Pancreas (tissue), 10 donors: ENCODE measurements around the gene THBS3. TPM values are rescaled to one million over a fixed set of nuclear protein-coding genes. Genes with fewer than 3 reads are reported as not detected.
"Not testable (repeated sequence)": the region's sequence is repeated elsewhere in the genome, so short reads cannot be mapped to it uniquely, and the experiment has no call there.

Source experiments
- ATAC-seq, 4 donors: fragments of 200-7000 bp; cut with Tn5 transposase; one replicate each; pipeline versions ENCODE4 v1.8.0 to v1.9.1; 2020; ENCODE audit warnings: mild to moderate bottlenecking in 4 of 4, moderate library complexity in 4 of 4
- DNase-seq, 6 donors: peaks; one replicate each; pipeline ENCODE4 v3.0.0-alpha.2; 2020
- FAIRE-seq: peaks from 2 replicates; lab custom pipeline; 2012; peaks lifted over from hg19 to GRCh38; lab: Jason Lieb, UNC
- H3K27ac ChIP-seq, 4 donors: fragments of 200-600 bp; sonication (generic); 1 replicate in 3 of 4; 2 replicates in 1 of 4; pipeline versions ENCODE4 v1.5.0 to v1.8.0; 2020
- H3K27me3 ChIP-seq, 4 donors: fragments of 200-600 bp; one replicate each; pipeline ENCODE4 v1.8.0; 2021
- H3K36me3 ChIP-seq, 3 donors: fragments of 200-600 bp; sonication (generic) in 1 of 3; one replicate each; pipeline versions ENCODE4 v1.5.0 to v1.8.0; 2020 to 2021
- H3K4me1 ChIP-seq, 3 donors: fragments of 200-600 bp; one replicate each; pipeline ENCODE4 v1.8.0; 2021
- H3K4me3 ChIP-seq, 4 donors: fragments of 200-600 bp; sonication (generic) in 2 of 4; one replicate each; pipeline versions ENCODE4 v1.5.0 to v1.8.0; 2020 to 2021
- H3K9me3 ChIP-seq, 4 donors: fragments of 200-600 bp; one replicate each; pipeline ENCODE4 v1.8.0; 2021
- CTCF ChIP-seq, 4 donors: fragments of 200-600 bp; sonication (generic) in 3 of 4; IDR thresholded peaks; one replicate each; pipeline versions ENCODE4 v1.5.0 to v1.8.0; 2021; ENCODE audit warnings: antibody characterized with exemption in 4 of 4
- WGBS, 2 donors: extraction: QIAGEN DNeasy Blood & Tissue Kit; methylation state at CpG; one replicate each; pipeline ENCODE4 v1.1.7; 2013; 5-methylcytosine and 5-hydroxymethylcytosine counted together
- intact Hi-C, 3 donors: fragments of 100-400 bp; cut with DNase I; formaldehyde crosslinking; loops; one replicate each; pipeline versions ENCODE4 v1.11.1 to v1.14.2; 2022
- polyA plus RNA-seq, 2 donors: library from polyadenylated mRNA; stranded (reverse); fragments of 200-250 nt; gene quantifications; one replicate each; pipeline ENCODE4 v1.2.3, GENCODE V29; 2013
- total RNA-seq, 6 donors: library from RNA; stranded (reverse); fragmentation: NEBNext Ultra II Directional in 4 of 6; extraction: Animal tissue kit (Norgen Biotek cat#: 25700) in 4 of 6; gene quantifications; one replicate each; pipeline versions ENCODE4 v1.2.1 to v1.2.4, GENCODE V29; 2021 to 2023
- donor health status: healthy with polysubstance abuse.
- donor health status: DM: no; HTN: no; CAD: no; lungs with moderate emphysema.
- donor health status: DM: no; HTN: no; CAD: no.
- donor health status: control.
- donor health status: control.
- donor health status: Bipolar disorder and iron deficiency.
- donor health status: DM: yes; HTN: yes; CAD: no.
- donor health status: DM: no; HTN: no; CAD: no.
- donor health status: DM: no; HTN: no; CAD: no.
- donor health status: DM: yes; HTN: yes; CAD: no.

The THBS3 gene
- total and polyA plus RNA-seq, 8 donors: 9.9 to 78.6 (median 17.3) TPM

GRCh38 chr1:155241069-155241679, 33.5 kb upstream of the THBS3 start:
- Histone ChIP-seq H3K9me3 (no peaks in the 10 kb centered on the region), H3K36me3 (no peaks in the 10 kb centered on the region), H3K27me3 (no peaks in the 10 kb centered on the region), H3K4me3 (peak overlapping the region in 3 of 4 donors; percentile 8 to 39 (median 18)), H3K27ac (peak overlapping the region in 1 of 4 donors; percentile 11), H3K4me1 (peaks cover 0 to 4% (median 0%) of the 10 kb centered on the region in 3 donors)
- FAIRE-seq: no peak
- TF ChIP-seq CTCF (IDR thresholded peaks at IDR 0.05): no peak
- 10% methylated on average over 4 of the region's 4 CpGs for WGBS, 2 donors
- intact Hi-C loops: no loop called here
- peak in 5 of 6 donors; percentile 47 to 77 (median 64) for DNase-seq
- peak; percentile 29 to 67 (median 58) for ATAC-seq

- FAIRE-seq (no peak), ATAC-seq (no peak), DNase-seq (no peak)
- no peaks in the 10 kb centered on the region for H3K36me3 ChIP-seq
- TF ChIP-seq CTCF (IDR thresholded peaks at IDR 0.05): no peak
- WGBS, 2 donors: 84 to 91% methylated on average over 5 of the region's 5 CpGs
- H3K4me1 ChIP-seq: no peaks in the 10 kb centered on the region
- no peak overlapping the region for H3K27ac ChIP-seq
- no peaks in the 10 kb centered on the region for H3K9me3 ChIP-seq
- H3K27me3 ChIP-seq: no peaks in the 10 kb centered on the region
- intact Hi-C loops: no loop called here
- no peak overlapping the region for H3K4me3 ChIP-seq
Observed at GRCh38 chr1:155236451-155236850, 28.8 kb upstream of the THBS3 start.

- ATAC-seq, H3K4me3 ChIP-seq, FAIRE-seq, H3K27me3 ChIP-seq, H3K4me1 ChIP-seq, H3K9me3 ChIP-seq, intact Hi-C loops, H3K27ac ChIP-seq, DNase-seq, H3K36me3 ChIP-seq: not testable (repeated sequence)
- WGBS, 2 donors: 82 to 89% methylated on average over 7 to 8 of the region's 9 CpGs
Observed at GRCh38 chr1:155235375-155235774, 27.7 kb upstream of the THBS3 start.

GRCh38 chr1:155233502-155233901, 25.8 kb upstream of the THBS3 start:
- FAIRE-seq: not testable (repeated sequence)
- 95 to 100% methylated on average over 1 of the region's 5 CpGs for WGBS, 2 donors

GRCh38 chr1:155232001-155232978, 24.6 kb upstream of the THBS3 start:
- H3K27me3 ChIP-seq, H3K4me1 ChIP-seq, H3K9me3 ChIP-seq, FAIRE-seq, intact Hi-C loops, H3K36me3 ChIP-seq, H3K4me3 ChIP-seq: not testable (repeated sequence)
- ATAC-seq (peak in 2 of 4 donors; percentile 5 to 28), DNase-seq (peak in 4 of 6 donors; percentile 40 to 68 (median 58))
- WGBS, 2 donors: 40 to 54% methylated on average over 13 of the region's 13 CpGs
- peak overlapping the region in 2 of 4 donors; percentile 30 to 33 for H3K27ac ChIP-seq

More at GRCh38 chr1:155233502-155233901, 25.8 kb upstream of the THBS3 start:
- H3K27me3 ChIP-seq, DNase-seq, H3K4me1 ChIP-seq, H3K4me3 ChIP-seq, H3K27ac ChIP-seq, H3K36me3 ChIP-seq, ATAC-seq, intact Hi-C loops, H3K9me3 ChIP-seq: not testable (repeated sequence)

- FAIRE-seq, H3K27me3 ChIP-seq, DNase-seq, ATAC-seq, H3K4me1 ChIP-seq, intact Hi-C loops, H3K9me3 ChIP-seq, H3K36me3 ChIP-seq, H3K27ac ChIP-seq, H3K4me3 ChIP-seq: not testable (repeated sequence)
- 85% methylated on average over 3 of the region's 3 CpGs for WGBS, 2 donors
Observed at GRCh38 chr1:155231302-155231701, 23.6 kb upstream of the THBS3 start.
